H1 (cell line): ENCODE measurements around the gene C2orf78. TPM values are rescaled to one million over a fixed set of nuclear protein-coding genes. Genes with fewer than 3 reads are reported as not detected.

Experiments used
- CTCF ChIA-PET: fragments of 300-600 bp; sonication (Branson Sonifier 250); formaldehyde crosslinking; loops from one replicate; lab custom pipeline; 2021; ENCODE audit not compliant: partially characterized antibody; lab: Charles Lee
- POLR2A ChIA-PET: fragments of 300-600 bp; sonication (Branson Sonifier 250); formaldehyde crosslinking; loops from one replicate; lab custom pipeline; 2021; ENCODE audit warnings: inconsistent platforms; ENCODE audit not compliant: partially characterized antibody; lab: Charles Lee
- DNase-seq, 2 experiments: peaks; one replicate each; pipeline versions ENCODE4 v3.0.0 to v3.0.0-alpha.2; 2010 to 2022; ENCODE audit warnings: low spot score in 2 of 2, low read depth in 1 of 2, mixed read lengths in 1 of 2
- FAIRE-seq: peaks from 2 replicates; lab custom pipeline; 2011; peaks lifted over from hg19 to GRCh38; lab: Jason Lieb, UNC
- H2AFZ ChIP-seq: 2 replicates; pipeline ENCODE4 v1.8.1; 2012; ENCODE audit warnings: low read length, inconsistent platforms
- H2AK5ac ChIP-seq: 2 replicates; pipeline ENCODE4 v1.6.1; 2013; ENCODE audit warnings: low read depth, low read length
- H2BK120ac ChIP-seq: replicated peaks from 2 replicates; pipeline ENCODE3; 2013; ENCODE audit warnings: low read depth, low read length, inconsistent platforms
- H2BK12ac ChIP-seq: 2 replicates; pipeline ENCODE4 v1.6.1; 2013; ENCODE audit warnings: low read depth, low read length
- H2BK15ac ChIP-seq: 2 replicates; pipeline ENCODE4 v1.6.1; 2013; ENCODE audit warnings: low read length
- H2BK20ac ChIP-seq: 2 replicates; pipeline ENCODE4 v1.6.1; 2013; ENCODE audit warnings: low read length
- H2BK5ac ChIP-seq: 2 replicates; pipeline ENCODE4 v1.6.1; 2013; ENCODE audit warnings: low read depth, low read length
- H3K14ac ChIP-seq: 2 replicates; pipeline ENCODE4 v1.6.1; 2013; ENCODE audit warnings: inconsistent platforms; ENCODE audit not compliant: insufficient read length
- H3K18ac ChIP-seq: 2 replicates; pipeline ENCODE4 v1.6.1; 2013; ENCODE audit warnings: low read length; ENCODE audit errors: extremely low read depth
- H3K23ac ChIP-seq: 2 replicates; pipeline ENCODE4 v1.6.1; 2013; ENCODE audit warnings: inconsistent platforms; ENCODE audit not compliant: insufficient read length
- H3K23me2 ChIP-seq: 2 replicates; pipeline ENCODE4 v1.6.1; 2013; ENCODE audit warnings: low read depth, low read length
- H3K27ac ChIP-seq: 2 replicates; pipeline ENCODE4 v1.6.1; 2011; ENCODE audit warnings: low read depth, low read length, inconsistent platforms
- H3K27me3 ChIP-seq, 4 experiments: replicated peaks in 1 of 4; 1 replicate in 1 of 4; 2 replicates in 3 of 4; pipeline versions ENCODE4 v1.6.1 to v1.8.1; 2011 to 2013; ENCODE audit warnings: low read length in 3 of 4, mild to moderate bottlenecking in 3 of 4, inconsistent platforms in 2 of 4, mixed read lengths in 2 of 4, moderate library complexity in 1 of 4; ENCODE audit not compliant: control insufficient read depth in 3 of 4, insufficient read depth in 3 of 4; ENCODE audit errors: extremely low read depth in 1 of 4
- H3K36me3 ChIP-seq, 4 experiments: 2 replicates each; pipeline versions ENCODE4 v1.6.1 to v1.8.1; 2011 to 2013; ENCODE audit warnings: mild to moderate bottlenecking in 4 of 4, low read length in 3 of 4, moderate library complexity in 2 of 4, control low read depth in 1 of 4, inconsistent platforms in 1 of 4; ENCODE audit not compliant: insufficient read depth in 4 of 4, control insufficient read depth in 2 of 4
- H3K4ac ChIP-seq: replicated peaks from 2 replicates; pipeline ENCODE3; 2013; ENCODE audit warnings: low read length, low read depth, mixed read lengths, inconsistent platforms; ENCODE audit not compliant: insufficient read length
- H3K4me1 ChIP-seq, 4 experiments: replicated peaks in 1 of 4; 1 replicate in 1 of 4; 2 replicates in 3 of 4; pipeline versions ENCODE4 v1.6.1 to v1.8.1; 2011 to 2013; ENCODE audit warnings: low read length in 3 of 4, inconsistent platforms in 2 of 4, mixed read lengths in 1 of 4; ENCODE audit not compliant: insufficient read depth in 4 of 4, control insufficient read depth in 3 of 4
- H3K4me2 ChIP-seq, 2 experiments: 2 replicates each; pipeline versions ENCODE4 v1.6.1 to v1.8.1; 2011 to 2013; ENCODE audit warnings: low read depth in 2 of 2, low read length in 2 of 2, control low read depth in 1 of 2, inconsistent platforms in 1 of 2, mild to moderate bottlenecking in 1 of 2; ENCODE audit not compliant: insufficient read depth in 1 of 2
- H3K4me3 ChIP-seq, 4 experiments: fragments of 200-600, 300-600 bp in 1 of 4; sonication (generic), shearing (Covaris generic), sonication (Bioruptor Twin) in 1 of 4; 2 replicates each; pipeline versions ENCODE4 v1.5.1 to v1.8.1; 2011 to 2016; ENCODE audit warnings: low read length in 4 of 4, low read depth in 3 of 4, control low read depth in 2 of 4, inconsistent platforms in 2 of 4, mild to moderate bottlenecking in 2 of 4, mixed read lengths in 1 of 4, moderate library complexity in 1 of 4; ENCODE audit not compliant: insufficient read depth in 2 of 4; ENCODE audit errors: extremely low read depth in 1 of 4
- H3K56ac ChIP-seq: replicated peaks from 2 replicates; pipeline ENCODE3; 2013; ENCODE audit warnings: low read depth, mild to moderate bottlenecking, mixed read lengths, low read length, inconsistent platforms; ENCODE audit not compliant: insufficient read length
- H3K79me1 ChIP-seq: 2 replicates; pipeline ENCODE4 v1.6.1; 2013; ENCODE audit warnings: low read depth, low read length, control low read depth
- H3K79me2 ChIP-seq, 2 experiments: 2 replicates each; pipeline versions ENCODE4 v1.6.1 to v1.8.1; 2012 to 2013; ENCODE audit warnings: low read length in 2 of 2, mild to moderate bottlenecking in 2 of 2, inconsistent platforms in 1 of 2; ENCODE audit not compliant: insufficient read depth in 2 of 2, control insufficient read depth in 1 of 2
- H3K9ac ChIP-seq, 4 experiments: replicated peaks in 1 of 4; 1 replicate in 1 of 4; 2 replicates in 3 of 4; pipeline versions ENCODE4 v1.6.1 to v1.8.1; 2011 to 2013; ENCODE audit warnings: low read depth in 3 of 4, low read length in 3 of 4, control low read depth in 2 of 4, mild to moderate bottlenecking in 2 of 4, moderate library complexity in 2 of 4, inconsistent platforms in 1 of 4; ENCODE audit errors: extremely low read depth in 1 of 4
- H3K9me3 ChIP-seq, 2 experiments: 2 replicates each; pipeline versions ENCODE4 v1.6.1 to v1.8.1; 2012 to 2013; ENCODE audit warnings: mild to moderate bottlenecking in 2 of 2, moderate library complexity in 2 of 2, control low read depth in 1 of 2, inconsistent platforms in 1 of 2, low read depth in 1 of 2, low read length in 1 of 2, mixed read lengths in 1 of 2; ENCODE audit not compliant: insufficient read depth in 2 of 2
- H4K20me1 ChIP-seq, 2 experiments: replicated peaks in 1 of 2; 2 replicates each; pipeline versions ENCODE3 to v1.8.1; 2011 to 2013; ENCODE audit warnings: inconsistent platforms in 2 of 2, low read length in 2 of 2, mild to moderate bottlenecking in 1 of 2; ENCODE audit not compliant: insufficient read depth in 2 of 2, control insufficient read depth in 1 of 2
- H4K5ac ChIP-seq: 2 replicates; pipeline ENCODE4 v1.6.1; 2013; ENCODE audit warnings: low read length, low read depth, mixed read lengths, inconsistent platforms; ENCODE audit not compliant: insufficient read length
- H4K8ac ChIP-seq: 2 replicates; pipeline ENCODE4 v1.8.0; 2013; ENCODE audit warnings: mild to moderate bottlenecking, moderate library complexity, low read length, inconsistent platforms; ENCODE audit not compliant: insufficient read depth; ENCODE audit errors: extremely low read depth
- H4K91ac ChIP-seq: replicated peaks from 2 replicates; pipeline ENCODE3; 2013; ENCODE audit warnings: low read length, mixed read lengths, inconsistent platforms; ENCODE audit not compliant: insufficient read length
- CHD1 ChIP-seq: IDR thresholded peaks from 2 replicates; pipeline ENCODE4 v1.6.1; 2012; ENCODE audit warnings: low read depth, low read length, improper control_type of control experiment
- FOSL1 ChIP-seq: IDR thresholded peaks from 2 replicates; pipeline ENCODE4 v1.6.1; 2011; ENCODE audit warnings: mild to moderate bottlenecking, low read depth, low read length, moderate library complexity; ENCODE audit not compliant: insufficient read depth
- KDM5A ChIP-seq: fragments of 200-600 bp; IDR thresholded peaks from 2 replicates; pipeline ENCODE4 v1.7.1; 2012; ENCODE audit warnings: mild to moderate bottlenecking, low read length, inconsistent platforms, mixed read lengths
- RBBP5 ChIP-seq: IDR thresholded peaks from 2 replicates; pipeline ENCODE4 v1.7.1; 2012; ENCODE audit warnings: low read depth, mild to moderate bottlenecking, inconsistent platforms, low read length, moderate library complexity, borderline replicate concordance
- SIX5 ChIP-seq: IDR thresholded peaks from 2 replicates; pipeline ENCODE4 v1.6.1; 2011; ENCODE audit warnings: mild to moderate bottlenecking, low read depth, low read length
- SP1 ChIP-seq: IDR thresholded peaks from 2 replicates; pipeline ENCODE4 v1.6.1; 2011; ENCODE audit warnings: low read depth, low read length
- TCF12 ChIP-seq: IDR thresholded peaks from 2 replicates; pipeline ENCODE4 v1.6.1; 2011; ENCODE audit warnings: low read depth, mild to moderate bottlenecking, low read length
- WGBS, 2 experiments: shearing (Covaris generic) in 1 of 2; methylation state at CpG; one replicate each; pipeline versions ENCODE4 v1.1.6 to v1.1.7; 2013 to 2015; ENCODE audit warnings: low lambda C conversion rate in 2 of 2, mixed read lengths in 2 of 2, inconsistent platforms in 1 of 2, low coverage in 1 of 2, missing lambda C conversion rate in 1 of 2; ENCODE audit not compliant: insufficient replicate concordance in 2 of 2, insufficient coverage in 1 of 2, insufficient read length in 1 of 2; ENCODE audit errors: extremely low coverage in 1 of 2, missing lambda C conversion rate in 1 of 2; 5-methylcytosine and 5-hydroxymethylcytosine counted together
- polyA plus RNA-seq, 7 experiments: library from polyadenylated mRNA; depleted of rRNA in 3 of 7; stranded (reverse) in 5 of 7; unstranded in 2 of 7; fragments of >200 nt in 5 of 7; fragments of 200-250 nt in 2 of 7; gene quantifications; 1 replicate in 5 of 7; 2 replicates in 1 of 7; 4 replicates in 1 of 7; pipeline versions ENCODE4 v1.2.1 to v1.2.3, GENCODE V29; 2011 to 2013; ENCODE audit warnings: missing spikeins in 2 of 7, mixed read lengths in 2 of 7
- total RNA-seq: library from RNA; stranded (reverse); fragmentation: NEBNext Ultra II Directional; extraction: Animal tissue kit (Norgen Biotek cat#: 25700); gene quantifications from 2 replicates; pipeline ENCODE4 v1.2.1, GENCODE V29; 2021

The C2orf78 gene
- total and polyA plus RNA-seq, 2 of the 8 experiments (the other 6 are each of a cell fraction or from before 2014, with no cell fraction given): 0.39 to 0.89 TPM

- ChIA-PET CTCF (interaction anchor here (0.7 to 1.0 kb wide), 2 partner anchors 10 to 175 kb away, joined by 3 read pairs; no protein-coding TSS in a partner anchor), POLR2A (no interaction called here)
- Histone ChIP-seq H2BK20ac (no peak overlapping the region), H3K9me3 (no peaks in the 10 kb centered on the region), H3K27ac (no peak overlapping the region), H4K5ac (no peak overlapping the region), H2BK12ac (no peak overlapping the region), H3K4ac (no peak overlapping the region), H2BK120ac (no peak overlapping the region), H3K79me1 (no peaks in the 10 kb centered on the region), H4K91ac (no peak overlapping the region), H3K79me2 (no peaks in the 10 kb centered on the region), H2AK5ac (no peak overlapping the region), H3K56ac (no peak overlapping the region), H3K4me3 (no peak overlapping the region), H3K23ac (no peak overlapping the region), H3K36me3 (peaks cover 11 to 66% (median 50%) of the 10 kb centered on the region in 4 experiments; a peak in 7 of 8 replicates), H4K20me1 (peaks cover 0 to 2% of the 10 kb centered on the region in 2 experiments), H3K27me3 (no peaks in the 10 kb centered on the region), H2BK15ac (no peak overlapping the region), H3K9ac (no peak overlapping the region), H4K8ac (no peak overlapping the region), H3K23me2 (no peaks in the 10 kb centered on the region; the same call in 1 of the 2 replicates), H2AFZ (no peak overlapping the region), H3K4me2 (no peak overlapping the region), H3K14ac (no peak overlapping the region), H3K4me1 (no peaks in the 10 kb centered on the region), H2BK5ac (no peak overlapping the region), H3K18ac (no peak overlapping the region)
- DNase-seq (no peak), FAIRE-seq (no peak)
- 93% methylated on average over 2 of the region's 2 CpGs; no CpG with 5 or more reads in 1 of the 2 experiments for WGBS, 2 experiments
- no peak for TF ChIP-seq TCF12
- TF ChIP-seq FOSL1: no peak
- no peak for TF ChIP-seq CHD1
- TF ChIP-seq RBBP5: no peak
- TF ChIP-seq SIX5: no peak
- no peak for TF ChIP-seq KDM5A
- TF ChIP-seq SP1: no peak
These were observed 71.5 kb downstream of the C2orf78 start for GRCh38 chr2:73855526-73855925.
